Activated CD8-positive, alpha-beta T cell treated with anti-CD3 and anti-CD28 coated beads for 36 hours (primary cell): ENCODE measurements around the gene IGFALS. TPM values are rescaled to one million over a fixed set of nuclear protein-coding genes. Genes with fewer than 3 reads are reported as not detected.

Experiments used
- ATAC-seq: fragments of 200-7000 bp; cut with Tn5 transposase; one replicate; pipeline ENCODE4 v1.10.0; 2021; ENCODE audit warnings: mild to moderate bottlenecking, moderate library complexity
- CTCF ChIA-PET: fragments of 350-600 bp; sonication (Branson Sonifier 250); formaldehyde crosslinking; loops from one replicate; lab custom pipeline; 2021; ENCODE audit warnings: antibody characterized with exemption; lab: Charles Lee
- POLR2A ChIA-PET: fragments of 350-600 bp; sonication (Branson Sonifier 250); formaldehyde crosslinking; loops from one replicate; lab custom pipeline; 2021; ENCODE audit warnings: antibody characterized with exemption; lab: Charles Lee
- DNase-seq: peaks from one replicate; pipeline ENCODE4 v3.0.0-alpha.2; 2020
- H3K27ac Mint-ChIP-seq: one replicate; pipeline ENCODE4 v1.8.0; 2021; ENCODE audit warnings: mild to moderate bottlenecking, mixed read lengths
- H3K27me3 Mint-ChIP-seq: one replicate; pipeline ENCODE4 v1.8.0; 2021; ENCODE audit warnings: mixed read lengths
- H3K36me3 Mint-ChIP-seq: one replicate; pipeline ENCODE4 v1.8.0; 2021; ENCODE audit warnings: low read depth, mixed read lengths
- H3K4me1 Mint-ChIP-seq: one replicate; pipeline ENCODE4 v1.8.0; 2021; ENCODE audit warnings: low read depth, mixed read lengths
- H3K4me3 Mint-ChIP-seq: one replicate; pipeline ENCODE4 v1.8.0; 2021; ENCODE audit warnings: mild to moderate bottlenecking, moderate library complexity, mixed read lengths
- H3K9me3 Mint-ChIP-seq: one replicate; pipeline ENCODE4 v1.8.0; 2021; ENCODE audit warnings: mixed read lengths
- intact Hi-C: fragments of 100-400 bp; cut with micrococcal nuclease; formaldehyde crosslinking; loops from one replicate; pipeline ENCODE4 v1.10.0; 2022
- total RNA-seq, 2 experiments: library from RNA; stranded (reverse); gene quantifications; one replicate each; pipeline ENCODE4 v1.2.3, GENCODE V29; 2021
- TF ChIP-seq, protein P1 (sequence below): fragments of 200-600 bp; IDR thresholded peaks from one replicate; pipeline ENCODE4 v1.8.0; 2022; ENCODE audit warnings: antibody characterized with exemption, mild to moderate bottlenecking

IGFALS gene
- total RNA-seq, 2 experiments from 2014 or later: not detected

- ChIA-PET POLR2A (interaction anchor here (0.7 to 3.2 kb wide), 12 partner anchors 7 to 382 kb away, joined by 3 to 18 read pairs (median 6); partner anchors contain the start of genes MAPK8IP3, NUBP2, SPSB3 and TRAF7), CTCF (interaction anchor here (0.6 to 3.4 kb wide), 6 partner anchors 9 to 69 kb away, joined by 3 to 36 read pairs (median 5); partner anchors contain the start of genes MAPK8IP3, NUBP2 and SPSB3)
- Mint-ChIP-seq H3K9me3 (no peaks in the 10 kb centered on the region), H3K27me3 (no peaks in the 10 kb centered on the region), H3K27ac (peak within 1 kb of the TSS; percentile 99), H3K4me1 (peaks cover 14% of the 10 kb centered on the region), H3K36me3 (peaks cover 12% of the 10 kb centered on the region), H3K4me3 (peak within 1 kb of the TSS; percentile 100)
- ATAC-seq: peak; percentile 63
- TF ChIP-seq, protein P1, sequence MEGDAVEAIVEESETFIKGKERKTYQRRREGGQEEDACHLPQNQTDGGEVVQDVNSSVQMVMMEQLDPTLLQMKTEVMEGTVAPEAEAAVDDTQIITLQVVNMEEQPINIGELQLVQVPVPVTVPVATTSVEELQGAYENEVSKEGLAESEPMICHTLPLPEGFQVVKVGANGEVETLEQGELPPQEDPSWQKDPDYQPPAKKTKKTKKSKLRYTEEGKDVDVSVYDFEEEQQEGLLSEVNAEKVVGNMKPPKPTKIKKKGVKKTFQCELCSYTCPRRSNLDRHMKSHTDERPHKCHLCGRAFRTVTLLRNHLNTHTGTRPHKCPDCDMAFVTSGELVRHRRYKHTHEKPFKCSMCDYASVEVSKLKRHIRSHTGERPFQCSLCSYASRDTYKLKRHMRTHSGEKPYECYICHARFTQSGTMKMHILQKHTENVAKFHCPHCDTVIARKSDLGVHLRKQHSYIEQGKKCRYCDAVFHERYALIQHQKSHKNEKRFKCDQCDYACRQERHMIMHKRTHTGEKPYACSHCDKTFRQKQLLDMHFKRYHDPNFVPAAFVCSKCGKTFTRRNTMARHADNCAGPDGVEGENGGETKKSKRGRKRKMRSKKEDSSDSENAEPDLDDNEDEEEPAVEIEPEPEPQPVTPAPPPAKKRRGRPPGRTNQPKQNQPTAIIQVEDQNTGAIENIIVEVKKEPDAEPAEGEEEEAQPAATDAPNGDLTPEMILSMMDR: peak; percentile 97
- peak; percentile 84 for DNase-seq
- intact Hi-C loops: no loop called here
Observed at GRCh38 chr16:1772908-1773702, 20.4 kb downstream of the IGFALS start, which contains the start of gene MRPS34. MRPS34 (minus strand) TSS chr16:1773134; CDS start chr16:1773119, 15 bp downstream.

GRCh38 chr16:1772362-1772907, 21.1 kb downstream of the IGFALS start, which contains the start of gene EME2:
EME2 (plus strand) TSS chr16:1772810; CDS start chr16:1773228, 418 bp downstream.
- TF ChIP-seq, protein P1: no peak
- intact Hi-C loops: no loop called here
- ChIA-PET CTCF (interaction anchor here (0.6 to 3.4 kb wide), 5 partner anchors 10 to 69 kb away, joined by 3 to 36 read pairs (median 4); partner anchors contain the start of genes MAPK8IP3, NUBP2 and SPSB3), POLR2A (interaction anchor here (0.6 to 3.2 kb wide), 17 partner anchors 7 to 772 kb away, joined by 3 to 18 read pairs (median 4); partner anchors contain the start of genes MAPK8IP3, NUBP2, RPS2 and SPSB3)
- H3K4me1 Mint-ChIP-seq: peaks cover 14% of the 10 kb centered on the region
- DNase-seq (peak; percentile 76), ATAC-seq (peak; percentile 27)
- H3K36me3 Mint-ChIP-seq: peaks cover 12% of the 10 kb centered on the region
- no peaks in the 10 kb centered on the region for H3K27me3 Mint-ChIP-seq
- H3K4me3 Mint-ChIP-seq: peak within 1 kb of the TSS; percentile 100
- H3K9me3 Mint-ChIP-seq: no peaks in the 10 kb centered on the region
- H3K27ac Mint-ChIP-seq: peak within 1 kb of the TSS; percentile 99

DNA sequence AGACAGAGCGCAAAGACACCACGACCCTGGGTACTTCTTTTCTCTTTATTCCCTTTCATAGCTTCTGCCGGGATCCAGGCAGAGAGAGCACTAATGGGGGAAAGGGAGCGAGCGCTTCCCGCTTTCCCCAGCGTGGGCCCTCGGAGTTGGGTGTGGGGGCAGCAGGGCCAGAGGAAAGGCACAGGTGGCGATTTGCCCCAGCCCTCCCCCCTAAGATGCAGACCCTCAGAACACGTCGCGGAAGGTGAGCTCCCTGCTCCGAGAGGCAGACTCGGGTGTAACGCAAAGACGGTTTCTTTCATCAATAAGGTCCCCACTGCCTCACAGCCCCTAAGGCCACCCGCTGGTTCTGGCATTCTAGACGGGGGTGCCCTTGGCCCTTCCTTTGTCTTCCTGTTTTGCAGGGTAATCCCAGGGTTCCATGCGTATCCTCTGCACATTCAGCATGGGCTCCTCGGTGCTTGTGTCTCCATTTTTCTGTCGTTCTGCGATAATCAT, 21.6 kb downstream of the IGFALS start:
- no peak for DNase-seq
- no peaks in the 10 kb centered on the region for H3K9me3 Mint-ChIP-seq
- ChIA-PET POLR2A (interaction anchor here (0.6 to 3.2 kb wide), 18 partner anchors 8 to 772 kb away, joined by 3 to 18 read pairs (median 4); partner anchors contain the start of genes CRAMP1, IFT140, JPT2 and MAPK8IP3), CTCF (interaction anchor here (1.1 to 3.4 kb wide), 4 partner anchors 11 to 66 kb away, joined by 3 to 36 read pairs (median 5); partner anchors contain the start of genes MAPK8IP3, NUBP2 and SPSB3)
- ATAC-seq: no peak
- peak overlapping the region; percentile 99 for H3K27ac Mint-ChIP-seq
- H3K36me3 Mint-ChIP-seq: peaks cover 12% of the 10 kb centered on the region
- no peaks in the 10 kb centered on the region for H3K27me3 Mint-ChIP-seq
- peaks cover 14% of the 10 kb centered on the region for H3K4me1 Mint-ChIP-seq
- TF ChIP-seq, protein P1: no peak
- intact Hi-C loops: loop anchor here (1.0 kb wide), 1 partner anchor 10 kb away; the partner anchor contains the start of genes NUBP2 and SPSB3
- H3K4me3 Mint-ChIP-seq: peak overlapping the region; percentile 100

- POLR2A ChIA-PET: interaction anchor here (0.8 to 3.2 kb wide), 21 partner anchors 8 to 194 kb away, joined by 3 to 18 read pairs (median 5); partner anchors contain the start of genes CRAMP1, FAHD1, HAGH and IFT140
- peak within 1 kb of the TSS; percentile 100 for H3K4me3 Mint-ChIP-seq
- intact Hi-C loops: loop anchor here (1.0 kb wide), 1 partner anchor 11 kb away; the partner anchor contains the start of genes NUBP2 and SPSB3
- H3K27me3 Mint-ChIP-seq: no peaks in the 10 kb centered on the region
- H3K4me1 Mint-ChIP-seq: peaks cover 14% of the 10 kb centered on the region
- CTCF ChIA-PET: interaction anchor here (3.4 kb wide), 1 partner anchor 11 kb away, joined by 36 read pairs; the partner anchor contains the start of genes NUBP2 and SPSB3
- DNase-seq (peak; percentile 85), ATAC-seq (peak; percentile 58)
- peaks cover 12% of the 10 kb centered on the region for H3K36me3 Mint-ChIP-seq
- TF ChIP-seq, protein P1: no peak
- peak within 1 kb of the TSS; percentile 99 for H3K27ac Mint-ChIP-seq
- H3K9me3 Mint-ChIP-seq: no peaks in the 10 kb centered on the region
Observed at GRCh38 chr16:1771188-1771863, 22.2 kb downstream of the IGFALS start, which contains the start of gene NME3. NME3 (minus strand) TSS chr16:1771543; CDS start chr16:1771534, 9 bp downstream.
